Fibroblast of the aortic adventitia (primary cell): ENCODE data around the gene SNED1. TPM values are rescaled to one million over a fixed set of nuclear protein-coding genes. Genes with fewer than 3 reads are reported as not detected.

Experiments
- DNase-seq: peaks from one replicate; pipeline ENCODE4 v3.0.0-alpha.2; 2010; ENCODE audit warnings: low read depth
- H3K4me3 ChIP-seq: 2 replicates; pipeline ENCODE4 v1.5.1; 2011; ENCODE audit warnings: low read depth, mild to moderate bottlenecking, control low read depth, low read length, moderate library complexity
- CTCF ChIP-seq: IDR thresholded peaks from 2 replicates; pipeline ENCODE4 v1.5.1; 2011; ENCODE audit warnings: mild to moderate bottlenecking, low read length, control low read depth, inconsistent platforms; ENCODE audit not compliant: insufficient read depth
- total RNA-seq: library from RNA; depleted of rRNA; stranded (reverse); fragments of >200 nt; gene quantifications from 2 replicates; pipeline ENCODE4 v1.2.3, GENCODE V29; 2012; ENCODE audit warnings: low replicate concordance

The SNED1 gene
- total RNA-seq, 1 donor = 77.5 TPM

- DNase-seq = no peak
- no peak overlapping the region for H3K4me3 ChIP-seq
- no peak for TF ChIP-seq CTCF
These were observed 137.3 kb downstream of the SNED1 start for GRCh38 chr2:241135737-241136136.

DNA sequence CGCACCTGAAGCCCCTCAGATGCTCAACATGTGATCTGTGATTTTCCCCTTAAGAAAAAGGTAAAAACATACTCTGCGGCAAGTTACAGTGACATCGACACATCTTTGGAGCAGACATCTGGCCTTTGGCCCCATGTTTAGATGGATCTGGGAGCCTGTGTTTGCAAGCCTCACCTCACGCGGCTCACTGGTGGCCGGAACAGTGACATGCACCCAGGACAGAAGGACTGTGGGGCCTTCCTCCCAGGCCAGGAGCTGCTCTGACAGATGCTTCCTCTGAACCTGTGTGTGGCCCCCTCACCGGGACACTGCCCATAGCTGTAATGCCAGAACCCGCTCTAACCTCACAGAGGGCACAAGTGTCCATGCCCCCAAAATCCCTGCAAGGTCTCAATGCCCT, 137.8 kb downstream of the SNED1 start:
- DNase-seq = no peak

DNA sequence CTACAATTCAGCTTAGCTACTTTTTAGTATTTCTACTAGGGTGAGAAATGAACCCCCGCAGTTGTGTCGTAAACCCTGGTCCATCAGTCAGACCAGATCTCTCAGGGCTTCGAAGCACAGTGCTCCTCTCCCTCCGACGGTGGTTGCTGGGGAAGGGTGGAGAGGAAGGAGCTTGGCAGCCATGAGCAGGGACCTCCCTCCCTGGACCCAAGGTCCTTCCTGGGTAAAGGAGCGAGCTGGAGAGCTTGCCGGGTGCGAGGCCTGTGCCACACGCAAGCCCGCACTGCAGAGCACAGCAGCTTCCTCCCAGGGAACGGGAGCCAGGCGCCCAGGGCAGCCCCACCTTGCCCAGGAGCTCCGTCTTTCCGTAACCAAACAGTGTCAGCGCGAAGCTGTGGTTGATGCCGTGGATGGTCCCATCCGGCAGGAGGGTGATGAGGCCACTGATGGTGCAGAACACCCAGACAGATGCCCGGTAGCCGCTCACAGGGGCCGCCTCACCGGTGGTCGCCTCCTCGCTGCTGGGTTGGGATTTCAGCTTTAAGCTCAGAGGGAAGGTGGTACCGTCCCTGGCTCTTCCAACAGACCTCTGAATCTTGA, 138.3 kb downstream of the SNED1 start:
- no peak for TF ChIP-seq CTCF
- no peak overlapping the region for H3K4me3 ChIP-seq
- no peak for DNase-seq

More for the DNA sequence above, 137.8 kb downstream of the SNED1 start:
- no peak for TF ChIP-seq CTCF
- no peak overlapping the region for H3K4me3 ChIP-seq

DNA sequence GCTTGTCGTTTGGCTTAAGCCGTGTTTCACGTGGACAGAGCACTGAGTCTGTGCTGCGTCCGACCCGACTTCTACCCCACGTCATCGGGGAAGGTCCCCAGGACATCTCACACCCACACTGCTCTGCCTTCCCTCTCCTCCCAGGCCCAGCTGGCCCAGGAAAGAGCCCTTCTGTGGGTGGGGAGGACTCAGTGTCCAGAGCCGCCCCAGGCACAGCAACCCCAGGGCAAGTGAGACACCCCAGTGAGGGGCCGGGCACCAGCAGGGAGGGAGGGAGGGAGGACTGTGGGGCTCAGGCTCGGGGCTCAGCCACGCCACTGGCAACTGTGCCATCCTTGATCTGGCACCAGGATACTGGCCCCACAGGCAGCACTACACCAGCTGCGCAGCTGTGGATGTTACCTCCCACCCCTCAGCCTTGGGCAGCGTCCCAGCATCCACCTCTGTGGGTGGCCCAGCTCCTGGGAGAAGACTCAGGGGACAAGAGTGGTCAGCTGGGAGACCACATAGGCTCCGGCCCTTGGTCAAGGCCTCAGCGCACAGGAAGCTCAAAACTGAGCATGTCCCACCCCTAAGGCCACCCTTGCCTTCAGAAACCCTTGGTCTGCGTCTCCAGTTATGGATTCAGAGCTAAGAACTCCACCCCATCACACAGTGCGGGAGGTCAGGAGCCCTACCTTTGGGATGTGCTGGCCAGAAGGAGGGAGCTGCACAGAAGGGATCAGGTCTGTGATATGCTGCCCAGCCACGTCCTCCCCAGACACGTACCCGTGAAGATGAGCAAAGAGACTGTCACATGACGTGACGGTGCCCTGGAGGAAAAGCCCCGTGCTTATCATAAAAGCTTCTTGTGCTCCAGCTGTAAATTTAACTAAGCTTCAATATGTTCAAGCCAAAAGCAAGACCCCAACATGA, 139.1 kb downstream of the SNED1 start:
- TF ChIP-seq CTCF = no peak
- no peak for DNase-seq

DNA sequence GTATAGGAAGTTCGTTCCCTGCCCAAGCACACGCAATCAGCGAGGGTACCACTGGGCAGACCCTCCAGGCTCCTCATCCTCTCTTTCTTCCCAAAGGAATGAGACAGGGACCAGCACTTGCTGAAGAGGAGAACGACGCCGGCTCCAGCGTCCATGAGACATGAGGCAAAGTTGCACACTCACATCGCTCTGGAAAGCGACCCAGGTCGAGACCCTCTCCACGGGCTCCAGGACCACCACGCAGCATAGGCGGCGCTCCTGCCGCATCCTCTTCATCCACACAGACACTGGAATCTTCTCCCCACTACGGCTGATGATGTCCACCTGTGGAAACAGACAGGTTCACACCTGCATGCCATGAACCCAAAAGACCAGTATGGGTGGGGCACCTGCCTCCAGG, 140.1 kb downstream of the SNED1 start:
- no peak for TF ChIP-seq CTCF
- no peak overlapping the region for H3K4me3 ChIP-seq

More for the DNA sequence above, 139.1 kb downstream of the SNED1 start:
- no peak overlapping the region for H3K4me3 ChIP-seq

GRCh38 chr2:241139531-241140444, 141.4 kb downstream of the SNED1 start:
- no peak for DNase-seq
- TF ChIP-seq CTCF = no peak
- no peak overlapping the region for H3K4me3 ChIP-seq

More for the DNA sequence above, 140.1 kb downstream of the SNED1 start:
- no peak for DNase-seq
